ENCODE data around the gene SCN5A. TPM values are rescaled to one million over a fixed set of nuclear protein-coding genes. Genes with fewer than 3 reads are reported as not detected.

SCN5A gene
- total and polyA plus RNA-seq, 7 donors: under 0.01 to 1.9 (median 0.51) TPM

- H3K27me3 ChIP-seq: no peaks in the 10 kb centered on the region
- no peaks in the 10 kb centered on the region for H3K4me1 ChIP-seq
- 88 to 91% methylated on average over 15 of the region's 15 CpGs for WGBS, 2 donors
- TF ChIP-seq POLR2A (IDR thresholded peaks at IDR 0.05) (no peak), EP300 (IDR thresholded peaks at IDR 0.05) (no peak), POLR2AphosphoS5 (IDR thresholded peaks at IDR 0.05) (no peak), CTCF (IDR thresholded peaks at IDR 0.05) (no peak)
- no peak overlapping the region for H3K27ac ChIP-seq
- no peaks in the 10 kb centered on the region for H3K9me3 ChIP-seq
- H3K36me3 ChIP-seq: no peaks in the 10 kb centered on the region
- DNase-seq: peak; percentile 49
- intact Hi-C loops (cut with DNase I): no loop called here
- no peak overlapping the region for H3K4me3 ChIP-seq
These were observed 86.2 kb downstream of the SCN5A start for GRCh38 chr3:38563070-38563885.

DNA sequence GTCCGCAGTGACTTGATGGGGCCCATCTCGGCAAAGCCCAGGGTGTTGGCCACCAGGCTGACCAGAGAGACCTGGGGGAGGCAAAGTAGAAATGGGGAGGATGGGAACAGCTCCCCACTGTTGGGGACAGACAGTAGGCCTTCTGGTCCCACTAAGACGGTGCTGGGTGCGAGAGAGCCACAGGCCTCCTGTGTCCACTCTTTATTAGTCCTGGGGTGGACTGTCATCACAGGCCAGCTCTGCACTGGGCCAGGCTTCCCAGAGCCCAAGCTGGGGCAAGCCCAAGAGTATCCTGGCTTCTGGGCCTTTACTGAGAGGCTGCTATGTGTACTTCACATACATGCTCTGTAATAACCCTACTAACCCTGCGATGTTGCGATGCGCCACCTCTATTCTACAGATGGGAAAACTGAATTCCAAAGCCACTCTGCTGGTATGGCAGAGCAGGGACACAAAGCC lies 87.0 kb downstream of the SCN5A start:
- Histone ChIP-seq H3K27me3 (no peaks in the 10 kb centered on the region), H3K4me1 (no peaks in the 10 kb centered on the region), H3K27ac (no peak overlapping the region), H3K36me3 (no peaks in the 10 kb centered on the region), H3K9me3 (no peaks in the 10 kb centered on the region), H3K4me3 (no peak overlapping the region)
- TF ChIP-seq POLR2A (IDR thresholded peaks at IDR 0.05): no peak
- no peak for TF ChIP-seq POLR2AphosphoS5 (IDR thresholded peaks at IDR 0.05)
- no peak for TF ChIP-seq EP300 (IDR thresholded peaks at IDR 0.05)
- no peak for TF ChIP-seq CTCF (IDR thresholded peaks at IDR 0.05)
- intact Hi-C loops (cut with DNase I): no loop called here
- 97 to 98% methylated on average over 7 of the region's 7 CpGs for whole genome bisulfite sequencing, 2 donors
- peak; percentile 45 for DNase-seq

GRCh38 chr3:38561746-38562466 lies 87.6 kb downstream of the SCN5A start:
- DNase-seq: no peak
- WGBS, 2 donors: 76 to 81% methylated on average over 10 of the region's 10 CpGs
- intact Hi-C loops (cut with DNase I): no loop called here
- no peak for TF ChIP-seq POLR2A (IDR thresholded peaks at IDR 0.05)
- no peak for TF ChIP-seq CTCF (IDR thresholded peaks at IDR 0.05)
- no peak for TF ChIP-seq EP300 (IDR thresholded peaks at IDR 0.05)
- no peak for TF ChIP-seq POLR2AphosphoS5 (IDR thresholded peaks at IDR 0.05)
- no peaks in the 10 kb centered on the region for H3K36me3 ChIP-seq
- H3K4me1 ChIP-seq: no peaks in the 10 kb centered on the region
- H3K27ac ChIP-seq: no peak overlapping the region
- no peaks in the 10 kb centered on the region for H3K27me3 ChIP-seq
- H3K9me3 ChIP-seq: no peaks in the 10 kb centered on the region
- no peak overlapping the region for H3K4me3 ChIP-seq

GRCh38 chr3:38560996-38561717 lies 88.3 kb downstream of the SCN5A start:
- H3K36me3 ChIP-seq: no peaks in the 10 kb centered on the region
- TF ChIP-seq POLR2A (IDR thresholded peaks at IDR 0.05) (no peak), CTCF (IDR thresholded peaks at IDR 0.05) (no peak), POLR2AphosphoS5 (IDR thresholded peaks at IDR 0.05) (no peak)
- H3K27ac ChIP-seq: no peak overlapping the region
- no peaks in the 10 kb centered on the region for H3K9me3 ChIP-seq
- peak; percentile 45 for DNase-seq
- intact Hi-C loops (cut with DNase I): no loop called here
- 83 to 91% methylated on average over 7 of the region's 7 CpGs for WGBS, 2 donors
- no peak overlapping the region for H3K4me3 ChIP-seq
- no peaks in the 10 kb centered on the region for H3K27me3 ChIP-seq
- no peaks in the 10 kb centered on the region for H3K4me1 ChIP-seq
